Stimulated activated CD4-positive, alpha-beta T cell treated with anti-CD3 and anti-CD28 coated beads, Interleukin-1b, Interleukin-23, amount 100 ng/mL, for 1 hour (primary cell): Measurements from ENCODE around the gene CTXND2.

Experiments
- DNase-seq, 2 donors: peaks; one replicate each; pipeline ENCODE4 v3.0.0-alpha.2; 2020; ENCODE audit warnings: low read depth in 2 of 2

The CTXND2 gene

GRCh38 chr1:150960646-150961045 lies 73.7 kb downstream of the CTXND2 start:
- no peak for DNase-seq

- DNase-seq = no peak
Observed at GRCh38 chr1:150961756-150962155, 74.8 kb downstream of the CTXND2 start.
